ENCODE results near the gene SMIM10L2A.
"Not testable (repeated sequence)": the region's sequence is repeated elsewhere in the genome, so short reads cannot be mapped to it uniquely, and the experiment has no call there.

SMIM10L2A gene

GRCh38 chrX:135423173-135423864, 1.6 kb downstream of the SMIM10L2A start:
- not testable (repeated sequence) for DNase-seq

- DNase-seq, result no peak
Observed at GRCh38 chrX:135424469-135424868, 2.7 kb downstream of the SMIM10L2A start.

- DNase-seq, result no peak
Observed at GRCh38 chrX:135425026-135425965, 3.6 kb downstream of the SMIM10L2A start.

- no peak for DNase-seq
Observed at GRCh38 chrX:135429429-135429828, 7.7 kb downstream of the SMIM10L2A start.

- no peak for DNase-seq
Observed at GRCh38 chrX:135431886-135432285, 10.1 kb downstream of the SMIM10L2A start.

GRCh38 chrX:135432453-135432852, 10.7 kb downstream of the SMIM10L2A start:
- no peak for DNase-seq

GRCh38 chrX:135432881-135433521, 11.3 kb downstream of the SMIM10L2A start:
- DNase-seq, result peak; percentile 54 to 87

- no peak for DNase-seq
Observed at GRCh38 chrX:135433531-135434257, 11.9 kb downstream of the SMIM10L2A start.

- no peak for DNase-seq
Observed at GRCh38 chrX:135434258-135435138, 12.8 kb downstream of the SMIM10L2A start.

- DNase-seq, result no peak
Observed at GRCh38 chrX:135435139-135435922, 13.6 kb downstream of the SMIM10L2A start.

GRCh38 chrX:135435933-135436332, 14.2 kb downstream of the SMIM10L2A start:
- DNase-seq, result no peak

GRCh38 chrX:135436456-135436855, 14.7 kb downstream of the SMIM10L2A start:
- DNase-seq, result no peak

- no peak for DNase-seq
Observed at GRCh38 chrX:135436966-135437866, 15.5 kb downstream of the SMIM10L2A start.

GRCh38 chrX:135437867-135438733, 16.4 kb downstream of the SMIM10L2A start:
- peak; percentile 16 to 24 for DNase-seq

- no peak for DNase-seq
Observed at GRCh38 chrX:135438734-135439043, 16.9 kb downstream of the SMIM10L2A start.

- no peak for DNase-seq
Observed at GRCh38 chrX:135449637-135450550, 28.1 kb downstream of the SMIM10L2A start.

GRCh38 chrX:135453381-135453780, 31.6 kb downstream of the SMIM10L2A start:
- no peak for DNase-seq

GRCh38 chrX:135454816-135455215, 33.1 kb downstream of the SMIM10L2A start:
- no peak for DNase-seq

Data from SHP77 (cell line).